ENCODE results near the gene PITPNB. TPM values are rescaled to one million over a fixed set of nuclear protein-coding genes. Genes with fewer than 3 reads are reported as not detected.
A peak's percentile ranks its signal among the peaks of the same experiment; 100 is the strongest.

PITPNB gene
- polyA plus RNA-seq, 4 donors: 56.2 to 73.4 (median 65.5) TPM

GRCh38 chr22:27881421-27881820 is 37.6 kb downstream of the PITPNB start:
- no peak for DNase-seq (ENCODE audit: low read depth in 4 of 4, low spot score in 3 of 4)

- peak in 3 of 4 donors; percentile 61 to 73 (median 68) for DNase-seq (ENCODE audit: low read depth in 4 of 4, low spot score in 3 of 4)
These were observed 38.2 kb downstream of the PITPNB start for GRCh38 chr22:27880778-27881394.

GRCh38 chr22:27879923-27880322 is 39.1 kb downstream of the PITPNB start:
- no peak for DNase-seq (ENCODE audit: low read depth in 4 of 4, low spot score in 3 of 4)

- no peak for DNase-seq (ENCODE audit: low read depth in 4 of 4, low spot score in 3 of 4)
These were observed 40.5 kb downstream of the PITPNB start for GRCh38 chr22:27878541-27878940.

- DNase-seq (ENCODE audit: low read depth in 4 of 4, low spot score in 3 of 4): no peak
These were observed 41.6 kb downstream of the PITPNB start for GRCh38 chr22:27877501-27877900.

- DNase-seq (ENCODE audit: low read depth in 4 of 4, low spot score in 3 of 4): no peak
These were observed 42.4 kb downstream of the PITPNB start for GRCh38 chr22:27876684-27877083.

- DNase-seq (ENCODE audit: low read depth in 4 of 4, low spot score in 3 of 4): no peak
These were observed 43.1 kb downstream of the PITPNB start for GRCh38 chr22:27875951-27876350.

GRCh38 chr22:27874764-27875163 is 44.3 kb downstream of the PITPNB start:
- no peak for DNase-seq (ENCODE audit: low read depth in 4 of 4, low spot score in 3 of 4)

GRCh38 chr22:27874185-27874584 is 44.9 kb downstream of the PITPNB start:
- DNase-seq (ENCODE audit: low read depth in 4 of 4, low spot score in 3 of 4): no peak

GRCh38 chr22:27873472-27873871 is 45.6 kb downstream of the PITPNB start:
- DNase-seq (ENCODE audit: low read depth in 4 of 4, low spot score in 3 of 4): no peak

GRCh38 chr22:27872488-27872887 is 46.6 kb downstream of the PITPNB start:
- no peak for DNase-seq (ENCODE audit: low read depth in 4 of 4, low spot score in 3 of 4)

- DNase-seq (ENCODE audit: low read depth in 4 of 4, low spot score in 3 of 4): no peak
These were observed 47.6 kb downstream of the PITPNB start for GRCh38 chr22:27871306-27872014.

- DNase-seq (ENCODE audit: low read depth in 4 of 4, low spot score in 3 of 4): no peak
These were observed 48.5 kb downstream of the PITPNB start for GRCh38 chr22:27870234-27871191.

GRCh38 chr22:27868732-27869282 is 50.2 kb downstream of the PITPNB start:
- no peak for DNase-seq (ENCODE audit: low read depth in 4 of 4, low spot score in 3 of 4)

GRCh38 chr22:27867953-27868731 is 50.9 kb downstream of the PITPNB start:
- DNase-seq (ENCODE audit: low read depth in 4 of 4, low spot score in 3 of 4): no peak

GRCh38 chr22:27867085-27867952 is 51.7 kb downstream of the PITPNB start:
- no peak for DNase-seq (ENCODE audit: low read depth in 4 of 4, low spot score in 3 of 4)

GRCh38 chr22:27866135-27867084 is 52.6 kb downstream of the PITPNB start:
- no peak for DNase-seq (ENCODE audit: low read depth in 4 of 4, low spot score in 3 of 4)

- DNase-seq (ENCODE audit: low read depth in 4 of 4, low spot score in 3 of 4): no peak
These were observed 53.6 kb downstream of the PITPNB start for GRCh38 chr22:27865496-27865895.
